ENCODE results near the gene CST9L. TPM values are rescaled to one million over a fixed set of nuclear protein-coding genes. Genes with fewer than 3 reads are reported as not detected.

Gene CST9L
- total and polyA plus RNA-seq, 2 donors from 2014 or later = not detected

GRCh38 chr20:23570178-23570760, 2.0 kb upstream of the CST9L start:
- intact Hi-C loops (cut with DNase I) = no loop called here
- Histone ChIP-seq H3K36me3 (ENCODE audit: control insufficient read depth in 2 of 3, insufficient read depth in 3 of 3, low read length in 3 of 3) (no peaks in the 10 kb centered on the region), H3K27me3 (ENCODE audit: control insufficient read depth, insufficient read depth, low read length) (no peaks in the 10 kb centered on the region), H3K9me3 (ENCODE audit: control insufficient read depth in 2 of 3, insufficient read depth in 1 of 3, low read length in 3 of 3) (no peaks in the 10 kb centered on the region), H3K4me1 (ENCODE audit: control insufficient read depth in 2 of 3, insufficient read depth in 2 of 3, low read depth in 1 of 3, low read length in 3 of 3) (no peaks in the 10 kb centered on the region), H3K4me3 (ENCODE audit: low read length in 3 of 3) (no peak overlapping the region), H3K9ac (ENCODE audit: low read length in 3 of 3) (no peak overlapping the region), H3K27ac (ENCODE audit: low read depth in 2 of 2, low read length in 2 of 2) (no peak overlapping the region)
- no peak for TF ChIP-seq CTCF (IDR thresholded peaks at IDR 0.05; ENCODE audit: borderline replicate concordance, extremely low read depth, insufficient read depth)
- FAIRE-seq (no peak), DNase-seq (no peak)

- H3K4me3 ChIP-seq (ENCODE audit: low read length in 3 of 3) = no peak overlapping the region
- DNase-seq (no peak), FAIRE-seq (no peak)
- no peaks in the 10 kb centered on the region for H3K27me3 ChIP-seq (ENCODE audit: control insufficient read depth, insufficient read depth, low read length)
- no peak overlapping the region for H3K27ac ChIP-seq (ENCODE audit: low read depth in 2 of 2, low read length in 2 of 2)
- no peaks in the 10 kb centered on the region for H3K4me1 ChIP-seq (ENCODE audit: control insufficient read depth in 2 of 3, insufficient read depth in 2 of 3, low read depth in 1 of 3, low read length in 3 of 3)
- H3K36me3 ChIP-seq (ENCODE audit: control insufficient read depth in 2 of 3, insufficient read depth in 3 of 3, low read length in 3 of 3) = no peaks in the 10 kb centered on the region
- intact Hi-C loops (cut with DNase I) = no loop called here
- no peaks in the 10 kb centered on the region for H3K9me3 ChIP-seq (ENCODE audit: control insufficient read depth in 2 of 3, insufficient read depth in 1 of 3, low read length in 3 of 3)
- no peak for TF ChIP-seq CTCF (IDR thresholded peaks at IDR 0.05; ENCODE audit: borderline replicate concordance, extremely low read depth, insufficient read depth)
- H3K9ac ChIP-seq (ENCODE audit: low read length in 3 of 3) = no peak overlapping the region
Measured at GRCh38 chr20:23569570-23569969, 1.3 kb upstream of the CST9L start.

GRCh38 chr20:23568971-23569330, 667 bp upstream of the CST9L start:
- Histone ChIP-seq H3K27ac (ENCODE audit: low read depth in 2 of 2, low read length in 2 of 2) (no peak overlapping the region), H3K9ac (ENCODE audit: low read length in 3 of 3) (no peak overlapping the region), H3K9me3 (ENCODE audit: control insufficient read depth in 2 of 3, insufficient read depth in 1 of 3, low read length in 3 of 3) (no peaks in the 10 kb centered on the region), H3K27me3 (ENCODE audit: control insufficient read depth, insufficient read depth, low read length) (no peaks in the 10 kb centered on the region), H3K4me3 (ENCODE audit: low read length in 3 of 3) (no peak overlapping the region), H3K4me1 (ENCODE audit: control insufficient read depth in 2 of 3, insufficient read depth in 2 of 3, low read depth in 1 of 3, low read length in 3 of 3) (no peaks in the 10 kb centered on the region), H3K36me3 (ENCODE audit: control insufficient read depth in 2 of 3, insufficient read depth in 3 of 3, low read length in 3 of 3) (no peaks in the 10 kb centered on the region)
- FAIRE-seq (no peak), DNase-seq (no peak)
- no peak for TF ChIP-seq CTCF (IDR thresholded peaks at IDR 0.05; ENCODE audit: borderline replicate concordance, extremely low read depth, insufficient read depth)
- intact Hi-C loops (cut with DNase I) = no loop called here
